ENCODE results near the gene INPP4A.

- TF ChIP-seq CTCF (IDR thresholded peaks at IDR 0.05) (no peak), POLR2AphosphoS5 (IDR thresholded peaks at IDR 0.05) (no peak), POLR2A (IDR thresholded peaks at IDR 0.05) (no peak)
Measured at GRCh38 chr2:98454073-98454472, 9.4 kb downstream of the INPP4A start.
